Transverse colon (tissue), 4 donors: Measurements from ENCODE around the gene KRTAP29-1.

ENCODE experiments used
- POLR2A ChIP-seq: fragments of 450-650 bp; IDR thresholded peaks from one replicate; pipeline ENCODE4 v1.6.1; 2016; ENCODE audit warnings: antibody characterized with exemption, mild to moderate bottlenecking, moderate library complexity
- POLR2AphosphoS5 ChIP-seq, 3 donors: sonication (generic); formaldehyde crosslinking; IDR thresholded peaks; one replicate each; pipeline ENCODE4 v1.6.1; 2016; ENCODE audit warnings: antibody characterized with exemption in 3 of 3
- TF ChIP-seq, protein P1 (sequence below), 5 experiments: fragments of 200-600 bp in 3 of 5; fragments of 450-650 bp in 2 of 5; sonication (generic) in 3 of 5; IDR thresholded peaks; 1 replicate in 2 of 5; 2 replicates in 3 of 5; pipeline ENCODE4 v1.5.1; 2016 to 2017; ENCODE audit warnings: antibody characterized with exemption in 5 of 5, inconsistent platforms in 3 of 5, mild to moderate bottlenecking in 2 of 5, moderate library complexity in 1 of 5

DNA sequence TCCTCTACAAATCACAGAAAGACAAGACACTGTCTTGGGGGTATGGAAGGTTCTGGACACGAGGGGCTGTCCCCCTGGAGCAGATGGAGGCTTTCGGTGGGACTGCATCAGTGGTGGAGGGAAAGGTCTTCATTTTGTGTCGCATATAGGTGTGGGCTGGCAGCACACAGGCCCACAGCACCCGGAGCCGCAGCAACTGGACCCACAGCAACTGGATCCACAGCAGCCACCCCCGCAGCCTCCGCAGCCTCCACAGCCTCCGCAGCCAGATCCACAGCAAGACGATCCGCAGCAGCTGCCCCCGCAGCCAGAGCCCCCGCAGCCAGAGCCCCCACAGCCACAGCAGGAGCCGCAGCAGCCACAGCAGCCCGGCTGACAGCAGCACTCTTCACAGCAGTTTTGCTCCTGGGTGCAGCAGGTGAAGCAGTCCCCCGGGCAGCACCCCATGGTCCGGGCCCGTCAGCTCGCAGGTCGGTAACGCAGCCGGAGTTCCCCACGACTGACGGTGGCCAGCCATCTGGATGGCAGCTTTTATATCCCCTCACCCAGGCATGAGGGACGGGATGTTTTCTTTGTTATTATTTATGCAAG, 12.6 kb upstream of the KRTAP29-1 start, which contains the start of gene KRTAP17-1:
- no peak for TF ChIP-seq POLR2A
- TF ChIP-seq, protein P1, sequence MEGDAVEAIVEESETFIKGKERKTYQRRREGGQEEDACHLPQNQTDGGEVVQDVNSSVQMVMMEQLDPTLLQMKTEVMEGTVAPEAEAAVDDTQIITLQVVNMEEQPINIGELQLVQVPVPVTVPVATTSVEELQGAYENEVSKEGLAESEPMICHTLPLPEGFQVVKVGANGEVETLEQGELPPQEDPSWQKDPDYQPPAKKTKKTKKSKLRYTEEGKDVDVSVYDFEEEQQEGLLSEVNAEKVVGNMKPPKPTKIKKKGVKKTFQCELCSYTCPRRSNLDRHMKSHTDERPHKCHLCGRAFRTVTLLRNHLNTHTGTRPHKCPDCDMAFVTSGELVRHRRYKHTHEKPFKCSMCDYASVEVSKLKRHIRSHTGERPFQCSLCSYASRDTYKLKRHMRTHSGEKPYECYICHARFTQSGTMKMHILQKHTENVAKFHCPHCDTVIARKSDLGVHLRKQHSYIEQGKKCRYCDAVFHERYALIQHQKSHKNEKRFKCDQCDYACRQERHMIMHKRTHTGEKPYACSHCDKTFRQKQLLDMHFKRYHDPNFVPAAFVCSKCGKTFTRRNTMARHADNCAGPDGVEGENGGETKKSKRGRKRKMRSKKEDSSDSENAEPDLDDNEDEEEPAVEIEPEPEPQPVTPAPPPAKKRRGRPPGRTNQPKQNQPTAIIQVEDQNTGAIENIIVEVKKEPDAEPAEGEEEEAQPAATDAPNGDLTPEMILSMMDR (IDR thresholded peaks at IDR 0.05), result no peak
- TF ChIP-seq POLR2AphosphoS5 (IDR thresholded peaks at IDR 0.05), result no peak
